Fibroblast of mammary gland (primary cell): ENCODE results near the gene AP2B1.

Experiments
- DNase-seq: peaks from one replicate; pipeline ENCODE4 v3.0.0-alpha.2; 2010; ENCODE audit warnings: low read depth
- H3K4me3 ChIP-seq: 2 replicates; pipeline ENCODE4 v1.5.1; 2011; ENCODE audit warnings: low read depth, mild to moderate bottlenecking, low read length, moderate library complexity; ENCODE audit not compliant: control insufficient read depth
- TF ChIP-seq, protein P1 (sequence below): conservative IDR thresholded peaks from 2 replicates; pipeline ENCODE4 v1.5.1; 2011; ENCODE audit warnings: low read depth, low read length, inconsistent platforms; ENCODE audit not compliant: control insufficient read depth, insufficient read depth

Gene AP2B1

DNA sequence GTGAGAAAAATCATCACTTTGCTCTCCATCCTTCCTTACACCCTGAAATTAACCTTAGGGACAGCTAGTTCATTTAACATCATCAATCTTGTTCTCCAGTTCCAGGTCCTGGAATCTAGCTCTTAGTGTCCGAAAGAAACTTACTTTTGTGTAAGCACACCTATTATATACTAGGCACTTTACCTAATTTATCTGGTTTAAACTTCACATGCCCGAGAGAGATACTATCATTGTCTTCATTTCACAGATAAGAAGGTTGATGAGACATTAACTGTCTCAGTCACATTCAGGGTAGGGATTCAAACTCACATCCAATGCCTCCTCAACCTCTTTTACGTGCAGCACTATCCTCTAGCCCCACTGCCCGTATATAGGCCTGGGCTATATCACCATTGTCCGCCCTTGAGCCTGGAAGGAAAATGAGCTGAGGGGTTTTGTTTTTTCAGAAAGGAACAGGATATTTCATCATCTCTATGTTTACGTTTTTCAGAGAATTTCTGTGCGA lies 501 bp upstream of the AP2B1 start:
- peak overlapping the region; percentile 69 for H3K4me3 ChIP-seq
- DNase-seq, result no peak
- TF ChIP-seq, protein P1, sequence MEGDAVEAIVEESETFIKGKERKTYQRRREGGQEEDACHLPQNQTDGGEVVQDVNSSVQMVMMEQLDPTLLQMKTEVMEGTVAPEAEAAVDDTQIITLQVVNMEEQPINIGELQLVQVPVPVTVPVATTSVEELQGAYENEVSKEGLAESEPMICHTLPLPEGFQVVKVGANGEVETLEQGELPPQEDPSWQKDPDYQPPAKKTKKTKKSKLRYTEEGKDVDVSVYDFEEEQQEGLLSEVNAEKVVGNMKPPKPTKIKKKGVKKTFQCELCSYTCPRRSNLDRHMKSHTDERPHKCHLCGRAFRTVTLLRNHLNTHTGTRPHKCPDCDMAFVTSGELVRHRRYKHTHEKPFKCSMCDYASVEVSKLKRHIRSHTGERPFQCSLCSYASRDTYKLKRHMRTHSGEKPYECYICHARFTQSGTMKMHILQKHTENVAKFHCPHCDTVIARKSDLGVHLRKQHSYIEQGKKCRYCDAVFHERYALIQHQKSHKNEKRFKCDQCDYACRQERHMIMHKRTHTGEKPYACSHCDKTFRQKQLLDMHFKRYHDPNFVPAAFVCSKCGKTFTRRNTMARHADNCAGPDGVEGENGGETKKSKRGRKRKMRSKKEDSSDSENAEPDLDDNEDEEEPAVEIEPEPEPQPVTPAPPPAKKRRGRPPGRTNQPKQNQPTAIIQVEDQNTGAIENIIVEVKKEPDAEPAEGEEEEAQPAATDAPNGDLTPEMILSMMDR, result no peak

- peak; percentile 56 for DNase-seq
- TF ChIP-seq, protein P1, result no peak
These were observed 1.2 kb downstream of the AP2B1 start for GRCh38 chr17:35588196-35588920.

GRCh38 chr17:35596072-35596471 lies 8.9 kb downstream of the AP2B1 start:
- TF ChIP-seq, protein P1, result no peak
- H3K4me3 ChIP-seq, result no peak overlapping the region
- DNase-seq, result no peak

More at GRCh38 chr17:35588196-35588920, 1.2 kb downstream of the AP2B1 start:
- H3K4me3 ChIP-seq, result peak overlapping the region; percentile 69

- TF ChIP-seq, protein P1, result no peak
- no peak for DNase-seq
- no peak overlapping the region for H3K4me3 ChIP-seq
These were observed 9.6 kb downstream of the AP2B1 start for GRCh38 chr17:35596530-35597233.

GRCh38 chr17:35597604-35598003 lies 10.5 kb downstream of the AP2B1 start:
- TF ChIP-seq, protein P1, result no peak
- no peak overlapping the region for H3K4me3 ChIP-seq
- DNase-seq, result no peak

- TF ChIP-seq, protein P1, result no peak
- no peak overlapping the region for H3K4me3 ChIP-seq
- no peak for DNase-seq
These were observed 16.6 kb downstream of the AP2B1 start for GRCh38 chr17:35603674-35604073.
